SU-DHL-6 (cell line): ENCODE results near the gene RAG2.

ENCODE experiments used
- H2AFZ ChIP-seq: fragments of 200-600 bp; sonication (generic); 2 replicates; pipeline ENCODE4 v1.6.1; 2014; ENCODE audit warnings: low read depth, mild to moderate bottlenecking, moderate library complexity, mixed read lengths, antibody characterized with exemption, low read length; ENCODE audit not compliant: severe bottlenecking
- H3F3A ChIP-seq: fragments of 200-600 bp; shearing (Covaris generic); 2 replicates; pipeline ENCODE4 v1.6.0; 2016; ENCODE audit warnings: antibody characterized with exemption, mild to moderate bottlenecking; ENCODE audit not compliant: insufficient read depth
- H3K27ac ChIP-seq: fragments of 200-600 bp; sonication (generic); 2 replicates; pipeline ENCODE4 v1.5.1; 2016; ENCODE audit warnings: low read depth, mild to moderate bottlenecking, low read length, moderate library complexity, mixed read lengths
- H3K27me3 ChIP-seq: fragments of 200-600 bp; sonication (generic), shearing (Covaris generic); 2 replicates; pipeline ENCODE4 v1.6.0; 2014; ENCODE audit warnings: mild to moderate bottlenecking, low read length
- H3K36me3 ChIP-seq: fragments of 200-600 bp; sonication (generic); 2 replicates; pipeline ENCODE4 v1.6.1; 2014; ENCODE audit warnings: mild to moderate bottlenecking, low read length, mixed read lengths
- H3K4me2 ChIP-seq: fragments of 300-600, 200-600 bp; shearing (Covaris generic), sonication (generic); 2 replicates; pipeline ENCODE4 v1.6.0; 2014; ENCODE audit warnings: low read length, low read depth, mild to moderate bottlenecking; ENCODE audit not compliant: poor library complexity, severe bottlenecking
- H3K4me3 ChIP-seq: fragments of 200-600 bp; sonication (generic); 2 replicates; pipeline ENCODE4 v1.5.1; 2014; ENCODE audit warnings: antibody characterized with exemption, low read length, mild to moderate bottlenecking, mixed read lengths; ENCODE audit not compliant: insufficient read depth, poor library complexity, severe bottlenecking
- H3K79me2 ChIP-seq: fragments of 200-600 bp; sonication (generic); 2 replicates; pipeline ENCODE4 v1.6.1; 2014; ENCODE audit warnings: mild to moderate bottlenecking, low read length, moderate library complexity; ENCODE audit not compliant: insufficient read depth
- H3K9ac ChIP-seq: fragments of 200-600 bp; sonication (generic); 2 replicates; pipeline ENCODE4 v1.7.0; 2014; ENCODE audit warnings: mild to moderate bottlenecking, low read length
- H3K9me2 ChIP-seq: fragments of 200-600 bp; sonication (generic); replicated peaks from 2 replicates; pipeline ENCODE4 v1.6.1; 2014; ENCODE audit warnings: low read length; ENCODE audit not compliant: insufficient read depth
- H3K9me3 ChIP-seq: fragments of 200-600 bp; sonication (generic); 2 replicates; pipeline ENCODE4 v1.6.1; 2014; ENCODE audit warnings: low read length, mixed read lengths; ENCODE audit not compliant: insufficient read depth
- H4K20me1 ChIP-seq: fragments of 200-600 bp; sonication (generic); 2 replicates; pipeline ENCODE4 v1.6.1; 2014; ENCODE audit warnings: low read depth, mild to moderate bottlenecking, antibody characterized with exemption, low read length, moderate library complexity, mixed read lengths
- EZH2phosphoT487 ChIP-seq: fragments of 200-600 bp; sonication (generic), shearing (Covaris generic); conservative IDR thresholded peaks from 2 replicates; pipeline ENCODE4 v1.6.1; 2018; ENCODE audit warnings: mild to moderate bottlenecking, antibody characterized with exemption, low read length, moderate library complexity, mixed read lengths
- TF ChIP-seq, protein P1 (sequence below): fragments of 200-600 bp; sonication (generic); IDR thresholded peaks from one replicate; pipeline ENCODE4 v1.5.1; 2017; ENCODE audit warnings: antibody characterized with exemption, mild to moderate bottlenecking, low read length, moderate library complexity; ENCODE audit not compliant: insufficient read depth, poor library complexity, severe bottlenecking

RAG2 gene

DNA sequence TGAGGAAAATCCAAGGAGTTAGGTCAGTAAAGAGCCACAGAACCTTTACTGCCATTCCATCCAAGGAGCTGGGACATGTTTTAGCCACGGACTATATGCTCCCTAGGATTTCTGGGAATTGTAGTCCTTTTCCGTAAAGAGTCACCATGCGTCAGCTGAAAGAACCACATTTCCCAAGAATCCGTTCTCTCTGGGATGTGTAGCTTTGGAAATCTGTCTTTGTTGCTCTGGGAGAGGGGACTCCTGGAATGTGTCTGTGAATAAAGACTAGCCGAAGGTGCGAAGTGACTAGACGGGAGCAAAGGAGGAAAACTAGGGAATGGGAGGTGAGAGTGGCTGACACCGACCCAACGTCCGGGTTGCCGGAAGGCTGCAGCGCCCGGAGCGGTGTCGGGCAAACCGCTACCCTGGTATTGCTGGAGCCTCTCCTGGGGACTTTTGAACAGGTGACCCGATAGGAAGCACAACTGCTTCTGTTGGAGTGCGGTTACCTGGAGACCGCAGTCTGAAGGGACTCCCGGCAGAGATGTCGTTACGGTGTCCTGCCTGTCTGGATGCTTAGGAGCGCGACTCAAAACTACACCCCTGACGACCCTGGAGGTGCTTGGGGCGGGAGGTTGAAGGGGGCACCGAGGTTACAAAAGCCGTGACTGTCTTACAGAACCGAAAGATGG is 3.6 kb downstream of the RAG2 start, which contains the start of gene IFTAP:
IFTAP (plus strand) TSS at position 187 of the 674 bp plus-strand sequence. CDS start 15,602 bp downstream, outside the sequence.
- no peak within 1 kb of the TSS for H3K4me3 ChIP-seq

DNA sequence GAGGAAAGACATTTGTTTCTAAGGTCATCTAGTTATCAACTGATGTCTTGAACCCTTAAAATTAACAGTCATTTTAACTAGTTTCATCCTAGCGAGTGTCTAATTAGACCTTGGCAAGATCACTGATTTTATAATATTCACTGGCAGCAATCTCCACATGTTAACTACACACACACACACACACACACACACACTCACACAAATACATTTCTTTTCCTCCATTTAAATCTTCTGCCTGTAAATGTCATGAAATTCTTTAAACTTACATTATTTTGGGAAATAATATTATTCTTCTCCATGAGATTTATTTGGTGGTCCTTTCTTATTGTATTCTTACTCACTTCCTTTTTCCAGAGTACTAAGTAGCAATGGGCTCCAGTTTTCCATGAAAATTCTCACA is 6.6 kb downstream of the RAG2 start:
- H3K36me3 ChIP-seq = no peaks in the 10 kb centered on the region
- no peaks in the 10 kb centered on the region for H3K79me2 ChIP-seq
- H2AFZ ChIP-seq = no peak overlapping the region
- no peak overlapping the region for H3K4me3 ChIP-seq
- H3K27me3 ChIP-seq = no peaks in the 10 kb centered on the region
- H3F3A ChIP-seq = no peaks in the 10 kb centered on the region
- no peak overlapping the region for H3K27ac ChIP-seq
- no peaks in the 10 kb centered on the region for H4K20me1 ChIP-seq
- H3K4me2 ChIP-seq = no peak overlapping the region
- no peaks in the 10 kb centered on the region for H3K9me3 ChIP-seq
- H3K9me2 ChIP-seq = no peaks in the 10 kb centered on the region
- no peak overlapping the region for H3K9ac ChIP-seq
- no peak for TF ChIP-seq EZH2phosphoT487
- TF ChIP-seq, protein P1, sequence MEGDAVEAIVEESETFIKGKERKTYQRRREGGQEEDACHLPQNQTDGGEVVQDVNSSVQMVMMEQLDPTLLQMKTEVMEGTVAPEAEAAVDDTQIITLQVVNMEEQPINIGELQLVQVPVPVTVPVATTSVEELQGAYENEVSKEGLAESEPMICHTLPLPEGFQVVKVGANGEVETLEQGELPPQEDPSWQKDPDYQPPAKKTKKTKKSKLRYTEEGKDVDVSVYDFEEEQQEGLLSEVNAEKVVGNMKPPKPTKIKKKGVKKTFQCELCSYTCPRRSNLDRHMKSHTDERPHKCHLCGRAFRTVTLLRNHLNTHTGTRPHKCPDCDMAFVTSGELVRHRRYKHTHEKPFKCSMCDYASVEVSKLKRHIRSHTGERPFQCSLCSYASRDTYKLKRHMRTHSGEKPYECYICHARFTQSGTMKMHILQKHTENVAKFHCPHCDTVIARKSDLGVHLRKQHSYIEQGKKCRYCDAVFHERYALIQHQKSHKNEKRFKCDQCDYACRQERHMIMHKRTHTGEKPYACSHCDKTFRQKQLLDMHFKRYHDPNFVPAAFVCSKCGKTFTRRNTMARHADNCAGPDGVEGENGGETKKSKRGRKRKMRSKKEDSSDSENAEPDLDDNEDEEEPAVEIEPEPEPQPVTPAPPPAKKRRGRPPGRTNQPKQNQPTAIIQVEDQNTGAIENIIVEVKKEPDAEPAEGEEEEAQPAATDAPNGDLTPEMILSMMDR = no peak

More for the DNA sequence above, 3.6 kb downstream of the RAG2 start, which contains the start of gene IFTAP:
- Histone ChIP-seq H4K20me1 (no peaks in the 10 kb centered on the region), H3K9me2 (no peaks in the 10 kb centered on the region), H3K9me3 (no peaks in the 10 kb centered on the region), H3K27ac (no peak within 1 kb of the TSS), H3K9ac (no peak within 1 kb of the TSS), H3K27me3 (no peaks in the 10 kb centered on the region), H3K36me3 (no peaks in the 10 kb centered on the region), H2AFZ (no peak within 1 kb of the TSS), H3K79me2 (no peaks in the 10 kb centered on the region), H3F3A (no peaks in the 10 kb centered on the region), H3K4me2 (no peak within 1 kb of the TSS)
- TF ChIP-seq EZH2phosphoT487 = no peak
- TF ChIP-seq, protein P1 = no peak

DNA sequence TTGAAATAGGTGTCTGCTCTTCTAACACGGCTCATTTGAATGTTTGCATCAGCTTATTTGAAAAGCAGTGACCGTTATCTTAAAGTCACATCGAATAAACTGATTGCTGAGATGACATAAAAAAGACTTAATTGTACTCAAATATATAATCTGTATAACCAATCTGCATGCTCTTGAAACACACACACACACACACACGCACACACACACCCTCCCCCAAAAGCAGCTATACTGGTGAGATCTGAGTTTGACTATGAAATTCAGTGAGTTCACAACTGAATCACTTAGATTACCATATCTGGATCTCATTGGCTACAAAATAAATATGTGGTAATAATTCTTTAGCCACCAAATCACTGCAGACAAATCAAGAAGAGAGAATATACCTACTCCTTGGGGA is 7.5 kb downstream of the RAG2 start:
- no peaks in the 10 kb centered on the region for H3K27me3 ChIP-seq
- no peak overlapping the region for H3K9ac ChIP-seq

More for the DNA sequence above, 7.5 kb downstream of the RAG2 start:
- Histone ChIP-seq H3F3A (no peaks in the 10 kb centered on the region), H3K79me2 (no peaks in the 10 kb centered on the region), H3K4me3 (no peak overlapping the region), H4K20me1 (no peaks in the 10 kb centered on the region), H2AFZ (no peak overlapping the region), H3K27ac (no peak overlapping the region), H3K9me2 (no peaks in the 10 kb centered on the region), H3K9me3 (no peaks in the 10 kb centered on the region), H3K36me3 (no peaks in the 10 kb centered on the region), H3K4me2 (no peak overlapping the region)
- TF ChIP-seq, protein P1 = no peak
- TF ChIP-seq EZH2phosphoT487 = no peak
